Epidermal melanocyte (primary cell): ENCODE results near the gene CFAP68.

Experiments used
- DNase-seq: peaks from one replicate; pipeline ENCODE4 v3.0.0; 2011; ENCODE audit warnings: low spot score; ENCODE audit not compliant: insufficient read length

The CFAP68 gene, protein sequence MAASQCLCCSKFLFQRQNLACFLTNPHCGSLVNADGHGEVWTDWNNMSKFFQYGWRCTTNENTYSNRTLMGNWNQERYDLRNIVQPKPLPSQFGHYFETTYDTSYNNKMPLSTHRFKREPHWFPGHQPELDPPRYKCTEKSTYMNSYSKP

DNA sequence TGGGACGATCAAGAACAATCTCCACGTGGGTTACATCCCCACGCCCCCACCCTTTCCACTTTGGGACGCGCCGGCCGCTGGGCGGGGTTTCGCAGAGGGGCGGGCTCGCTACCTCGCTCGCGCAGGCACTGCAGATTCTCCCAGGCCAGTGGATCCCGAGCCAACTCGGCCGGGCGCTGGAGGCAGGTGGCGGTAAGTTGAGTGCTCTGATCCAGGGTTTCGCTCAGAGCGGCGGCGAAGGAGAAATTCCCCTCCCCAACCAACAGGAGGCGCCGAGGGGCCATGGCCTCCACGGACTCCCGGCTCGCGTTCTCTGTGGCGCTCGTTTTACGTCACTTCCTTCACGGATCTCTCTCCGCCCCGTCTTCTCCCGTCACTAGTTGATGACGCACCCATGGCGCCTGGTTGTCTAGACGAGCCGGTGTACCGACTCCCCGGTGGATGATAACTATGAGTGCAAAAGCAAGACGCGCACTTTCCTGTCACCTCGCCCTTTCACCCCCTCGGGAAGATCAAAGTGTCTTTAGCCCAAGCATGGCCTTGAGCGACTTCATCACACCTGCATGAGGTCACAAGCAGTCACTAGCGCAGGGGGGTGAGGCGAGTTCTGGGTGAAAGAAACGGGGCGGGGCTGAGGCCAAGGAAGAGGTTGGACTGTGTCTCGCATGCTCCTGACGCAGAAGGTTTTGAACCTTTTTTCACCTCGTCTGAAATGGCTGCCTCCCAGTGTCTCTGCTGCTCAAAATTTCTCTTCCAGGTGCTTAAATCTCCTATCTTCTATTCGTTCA lies at the start of gene CFAP68, which contains the start of gene FDXACB1:
CFAP68 (plus strand) TSS at position 693 of the 788 bp plus-strand sequence; CDS start at position 713, 20 bp downstream.
FDXACB1 (minus strand) TSS at position 317 of the 788 bp plus-strand sequence; CDS start at position 284, 33 bp downstream.
- DNase-seq, result peak; percentile 92

DNA sequence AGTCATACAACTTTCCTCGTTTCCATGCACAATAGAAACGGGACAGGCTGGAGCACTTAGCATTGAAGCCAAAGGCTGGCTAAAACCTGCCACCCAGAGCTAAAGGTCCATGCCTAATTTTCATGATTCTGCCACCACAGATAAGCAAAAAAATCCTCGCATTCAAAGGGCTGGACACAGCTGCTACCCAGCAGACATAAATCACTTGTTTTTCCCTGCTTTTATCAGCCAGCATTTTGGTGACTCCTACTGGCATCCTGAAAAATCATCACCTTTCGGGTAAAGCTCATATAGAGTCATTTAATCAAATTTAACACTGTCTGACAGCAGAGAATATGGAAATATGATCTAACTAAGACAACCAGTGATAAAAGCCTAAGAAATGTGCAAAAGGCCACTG lies 45.8 kb upstream of the CFAP68 start:
- DNase-seq, result no peak

DNA sequence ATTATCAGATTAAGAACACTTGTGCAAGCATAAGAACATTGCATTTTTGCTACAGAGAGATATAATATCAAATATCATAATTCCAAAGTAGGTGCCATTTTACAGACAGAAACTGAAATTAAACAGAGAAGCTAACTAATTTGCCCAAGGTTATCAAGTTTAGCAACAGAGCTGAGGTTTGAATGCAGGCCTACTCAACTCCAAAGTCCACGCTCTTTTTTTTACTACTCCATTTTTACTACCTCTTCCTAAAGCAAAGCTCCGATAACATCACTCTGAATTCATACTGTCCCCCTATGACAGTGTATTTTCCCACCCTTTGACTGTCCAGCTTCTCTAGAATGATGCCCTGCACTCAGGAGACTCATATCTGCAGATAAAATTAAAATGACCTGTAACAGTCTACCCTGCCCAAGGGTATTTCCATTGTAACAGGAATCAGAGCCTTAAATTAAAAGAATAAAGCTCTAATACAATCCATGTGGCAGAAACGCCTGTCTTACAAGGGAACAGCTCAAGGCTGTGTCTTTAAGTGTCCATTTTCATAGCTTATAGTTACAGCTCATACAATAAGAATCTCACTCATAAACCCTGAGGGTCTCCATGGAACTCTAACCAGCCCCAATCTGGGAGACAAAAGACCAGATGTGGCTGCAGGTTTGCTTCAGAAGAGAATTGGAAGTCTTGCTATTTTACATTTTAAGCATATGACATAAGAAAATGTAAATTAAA lies 44.7 kb upstream of the CFAP68 start:
- DNase-seq, result no peak

DNA sequence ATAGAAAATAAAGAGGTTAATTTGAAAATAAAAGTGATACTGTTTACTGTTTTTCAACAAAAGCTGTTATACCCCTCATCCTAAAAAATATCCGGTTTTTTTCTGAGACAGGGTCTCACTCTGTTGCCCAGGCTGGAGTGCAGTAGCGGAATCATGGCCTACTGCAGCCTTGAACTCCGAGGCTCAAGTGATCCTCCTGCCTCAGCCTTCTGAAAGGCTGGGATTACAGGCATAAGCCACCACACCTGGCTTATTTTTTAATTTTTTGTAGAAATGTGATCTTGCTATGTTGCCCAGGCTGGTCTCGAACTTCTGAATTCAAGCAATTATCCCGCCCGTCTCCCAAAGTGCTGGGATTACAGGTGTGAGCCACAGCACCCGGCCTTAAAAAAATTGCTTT lies 43.7 kb upstream of the CFAP68 start:
- no peak for DNase-seq

DNA sequence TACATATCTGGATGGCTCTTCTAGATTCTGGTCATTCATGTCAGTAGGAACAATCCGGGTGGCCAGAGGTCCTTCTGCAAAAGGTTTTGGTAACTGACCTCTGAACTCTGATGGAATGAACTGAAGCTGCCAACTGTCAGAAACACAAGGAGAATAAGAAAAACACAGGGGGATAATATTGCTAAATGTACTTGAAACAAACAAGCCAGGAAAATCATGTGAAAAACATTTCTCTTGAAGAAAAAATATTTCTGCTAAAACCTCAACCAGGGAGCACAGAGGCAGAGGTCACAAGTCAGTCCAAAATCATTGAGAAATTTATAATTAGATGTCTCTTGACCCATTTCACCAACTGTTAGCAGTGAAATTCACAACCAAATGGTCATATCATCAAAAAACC lies 43.2 kb upstream of the CFAP68 start:
- DNase-seq, result no peak

DNA sequence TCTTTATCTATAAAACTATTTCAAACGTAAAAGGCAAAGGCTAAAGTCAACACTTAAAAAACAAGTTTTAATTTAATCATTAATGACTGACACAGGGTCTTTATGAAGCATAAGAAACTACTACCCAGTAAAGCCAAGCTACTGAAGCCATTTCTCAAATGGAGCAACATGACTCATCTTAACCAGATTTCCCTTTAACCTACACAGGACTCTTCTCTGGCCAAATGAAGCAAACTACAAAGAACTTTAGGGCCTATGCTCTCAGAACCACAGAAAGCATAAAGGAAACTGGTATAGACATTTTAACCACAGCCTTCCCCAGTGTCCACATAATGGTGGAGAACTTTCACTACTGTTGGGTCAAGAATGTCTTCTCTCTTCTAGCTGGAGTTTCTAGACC lies 42.6 kb upstream of the CFAP68 start:
- no peak for DNase-seq

DNA sequence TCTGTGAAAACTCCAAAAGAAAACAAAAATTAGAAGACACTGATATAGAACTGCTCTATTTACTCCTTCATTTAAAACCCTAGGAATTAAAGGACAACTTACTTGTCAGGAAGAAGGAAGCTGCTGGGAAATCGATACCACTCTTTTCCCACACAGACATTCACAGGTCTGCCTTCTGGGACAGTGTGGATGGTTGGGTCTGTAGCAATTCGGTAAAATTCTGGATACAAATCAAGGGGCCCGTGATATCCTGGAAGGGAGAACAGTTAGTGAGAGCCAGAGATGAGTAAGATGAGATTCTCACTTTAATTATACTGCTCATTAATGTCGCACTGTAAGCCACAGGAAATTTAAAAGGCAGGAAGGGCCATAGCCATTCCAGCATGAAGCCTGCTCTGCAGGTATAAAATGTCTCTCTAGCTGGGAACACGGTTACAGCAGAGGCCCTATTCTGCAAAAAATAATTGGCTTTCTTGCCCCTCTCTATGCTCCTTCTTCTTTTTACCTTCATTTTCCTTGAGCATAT lies 41.9 kb upstream of the CFAP68 start:
- no peak for DNase-seq

DNA sequence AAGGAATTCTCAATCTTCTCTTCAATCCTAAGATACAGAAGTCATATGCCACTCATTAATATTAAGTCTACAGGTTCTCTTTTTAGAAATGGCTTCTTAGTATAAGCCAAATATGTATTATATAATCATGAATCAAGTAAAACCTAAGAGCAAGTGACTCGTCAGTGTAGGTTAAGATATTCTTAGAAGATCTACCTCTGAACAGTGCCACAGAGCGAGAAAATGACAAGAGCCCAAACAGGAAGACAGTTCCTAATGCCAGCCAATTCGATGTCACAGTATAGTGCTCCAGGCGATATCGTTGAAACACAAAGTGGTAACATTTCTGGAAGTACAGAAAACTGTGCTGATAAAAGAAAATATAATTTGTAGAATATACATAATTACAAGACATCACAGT lies 41.3 kb upstream of the CFAP68 start:
- no peak for DNase-seq

DNA sequence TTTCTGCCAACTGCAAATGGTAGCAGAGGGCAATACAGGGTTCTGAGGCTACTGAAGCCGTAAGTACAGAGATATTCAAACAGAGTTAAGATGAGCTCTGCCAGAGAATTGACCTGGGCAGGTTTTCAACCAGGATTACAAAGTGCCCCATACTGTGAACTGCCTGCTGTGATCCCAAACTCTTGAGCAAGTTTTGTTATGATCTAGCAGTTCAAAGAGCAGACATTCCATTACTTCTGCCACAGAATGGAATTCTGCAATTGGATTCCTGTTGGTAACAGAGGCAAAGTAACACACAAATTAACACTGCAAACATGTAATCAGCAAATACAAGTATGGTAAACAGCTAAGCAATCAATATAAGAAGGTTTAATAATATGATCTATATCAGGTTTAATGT lies 39.2 kb upstream of the CFAP68 start:
- no peak for DNase-seq

DNA sequence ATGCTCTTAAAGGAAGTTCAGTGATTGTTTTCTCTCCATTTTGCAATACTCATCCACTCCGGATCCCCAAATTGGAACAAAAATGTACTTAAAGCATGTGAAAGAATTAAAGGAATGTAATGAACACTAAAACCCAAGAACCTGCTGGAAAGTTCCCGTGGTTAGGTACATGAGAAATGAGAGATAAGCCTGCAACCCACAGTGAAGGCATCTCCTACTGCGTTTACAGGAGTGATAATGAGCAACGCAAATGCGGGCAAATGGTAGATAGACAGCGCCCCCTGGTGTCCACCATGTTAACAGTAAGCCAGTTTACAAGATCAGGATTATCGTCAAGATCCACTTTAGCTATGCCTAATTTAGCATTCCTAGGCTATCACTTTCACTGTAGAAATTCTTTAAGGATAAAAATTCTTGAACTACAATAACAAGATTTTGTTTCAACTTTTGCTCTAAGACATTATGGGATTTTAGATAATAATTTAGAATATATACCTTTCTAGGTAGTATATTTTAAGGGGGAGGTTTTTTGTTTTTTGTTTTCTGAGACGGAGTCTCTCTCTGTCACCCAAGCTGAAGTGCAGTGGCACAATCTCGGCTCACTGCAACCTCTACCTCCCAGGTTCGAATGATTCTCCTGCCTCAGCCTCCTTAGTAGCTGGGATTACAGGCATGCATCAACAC lies 37.8 kb upstream of the CFAP68 start:
- DNase-seq, result peak; percentile 73

DNA sequence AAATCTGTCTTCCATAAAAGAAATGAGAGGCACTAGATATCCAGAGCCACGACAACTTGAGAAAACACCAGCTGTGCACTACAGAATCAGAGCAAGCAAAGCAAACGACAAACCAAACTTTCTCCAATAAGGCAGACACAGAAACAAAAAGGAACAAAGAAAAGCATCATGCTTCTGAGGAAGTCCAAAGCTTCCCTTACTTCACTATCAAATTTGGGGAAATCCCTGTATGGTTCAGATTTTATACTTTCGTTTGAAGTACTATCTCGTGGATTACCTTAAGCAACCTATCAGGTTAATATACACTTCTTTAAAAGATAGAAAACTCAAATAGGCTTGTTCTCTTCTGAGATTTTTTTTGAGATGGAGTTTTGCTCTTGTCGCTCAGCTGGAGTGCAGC lies 35.7 kb upstream of the CFAP68 start:
- no peak for DNase-seq

DNA sequence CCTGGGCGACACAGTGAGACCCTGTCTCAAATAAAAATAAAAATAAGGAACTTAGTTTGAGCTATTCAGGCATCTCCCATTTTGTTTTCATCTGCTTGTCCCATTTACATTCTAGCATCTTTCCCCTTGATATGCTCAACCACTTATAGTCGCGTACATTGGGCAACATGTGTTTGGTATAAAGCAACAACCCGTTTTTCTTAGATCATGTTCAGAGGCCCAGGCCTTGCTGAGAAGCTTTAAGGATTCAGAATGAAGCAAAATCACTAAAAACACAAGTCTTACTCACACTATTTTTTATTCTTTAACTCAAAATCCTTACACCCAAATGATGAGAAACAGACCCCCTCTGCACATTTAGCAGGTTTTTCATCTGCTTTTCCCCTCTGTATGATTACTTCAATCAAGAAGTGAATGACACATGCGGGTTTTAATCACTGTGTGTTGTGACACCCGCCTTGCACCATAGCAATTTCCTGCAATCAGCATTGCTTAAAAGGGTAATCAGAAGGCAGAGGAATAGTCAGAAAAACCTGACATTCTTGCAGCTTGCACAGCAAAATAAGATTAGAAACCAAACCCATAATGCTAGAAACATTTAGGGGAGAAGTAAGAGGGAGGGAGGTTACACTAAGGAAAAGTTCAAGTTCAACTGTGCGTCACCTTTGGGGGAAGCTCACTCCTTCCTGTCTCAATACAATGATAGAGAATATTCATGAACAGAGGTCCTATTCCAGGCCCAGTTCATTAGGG lies 33.9 kb upstream of the CFAP68 start:
- DNase-seq, result no peak

DNA sequence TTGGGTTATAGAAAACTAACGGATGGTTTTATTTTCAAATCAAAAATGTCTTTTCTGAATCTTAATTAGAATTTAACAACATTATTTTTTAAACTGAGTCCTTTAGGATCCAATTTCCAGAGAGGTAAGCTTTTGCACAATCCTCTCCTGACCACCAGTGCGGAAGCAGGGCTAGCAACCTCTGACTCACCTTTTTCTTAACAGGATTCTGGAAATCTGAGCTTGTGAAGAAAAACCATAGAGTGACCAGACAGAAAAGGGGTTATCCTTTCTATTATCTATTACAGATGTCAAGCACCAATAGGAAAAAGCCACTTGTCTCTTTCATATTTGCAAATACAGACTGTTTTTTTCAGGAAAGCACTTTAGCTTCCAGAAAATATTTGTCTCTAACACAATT lies 33.3 kb upstream of the CFAP68 start:
- DNase-seq, result no peak

DNA sequence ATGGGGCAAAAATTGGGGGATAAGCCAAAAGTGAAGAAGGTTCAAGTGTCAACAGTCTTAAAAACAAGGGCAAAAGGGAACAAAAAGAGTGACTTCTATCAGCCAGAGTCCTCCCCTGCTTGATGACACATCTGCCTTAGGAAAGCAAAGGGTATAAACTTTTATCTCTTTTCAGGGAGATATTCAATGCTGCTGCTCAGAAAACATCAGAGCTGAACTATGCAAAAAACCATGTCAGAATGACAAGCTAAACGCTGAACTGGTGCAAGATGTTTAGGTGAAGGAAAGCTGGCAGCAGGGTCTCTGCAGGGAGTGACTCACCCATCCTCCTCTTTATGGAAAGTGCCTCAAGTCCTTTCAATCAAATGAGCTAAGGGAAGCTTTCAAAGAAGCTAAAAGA lies 32.7 kb upstream of the CFAP68 start:
- DNase-seq, result no peak

DNA sequence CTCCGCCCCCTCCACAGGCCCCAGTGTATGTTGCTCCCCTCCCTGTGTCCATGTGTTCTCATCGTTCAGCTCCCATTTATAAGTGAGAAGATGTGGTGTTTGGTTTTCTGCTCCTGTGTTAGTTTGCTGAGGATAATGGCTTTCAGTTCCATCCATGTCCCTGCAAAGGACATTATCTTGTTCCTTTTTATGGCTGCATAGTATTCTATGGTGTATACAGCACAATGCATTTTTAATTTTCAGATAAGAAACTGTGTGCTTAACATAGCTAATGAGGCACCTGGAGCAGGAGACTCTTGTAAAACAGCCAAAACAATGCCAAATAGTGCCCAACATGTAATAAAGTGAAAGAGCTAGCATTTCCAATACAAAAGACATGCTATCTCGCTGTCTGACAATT lies 29.7 kb upstream of the CFAP68 start:
- no peak for DNase-seq

DNA sequence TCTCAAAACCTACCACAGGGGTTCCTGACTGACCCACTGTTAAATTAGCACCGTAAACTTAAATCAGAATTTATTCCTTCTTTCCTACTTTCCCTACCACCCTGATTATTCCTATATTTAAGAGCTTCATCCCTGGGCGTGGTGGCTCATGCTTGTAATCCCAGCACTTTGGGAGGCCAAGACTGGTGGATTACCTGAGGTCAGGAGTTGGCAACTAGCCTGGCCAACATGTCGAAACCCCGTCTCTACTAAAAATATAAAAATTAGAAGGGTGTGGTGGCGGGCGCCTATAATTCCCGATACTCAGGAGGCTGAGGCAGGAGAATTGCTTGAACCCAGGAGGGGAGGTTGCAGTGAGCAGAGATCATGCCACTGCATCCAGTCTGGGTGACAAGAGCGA lies 28.3 kb upstream of the CFAP68 start:
- DNase-seq, result no peak

DNA sequence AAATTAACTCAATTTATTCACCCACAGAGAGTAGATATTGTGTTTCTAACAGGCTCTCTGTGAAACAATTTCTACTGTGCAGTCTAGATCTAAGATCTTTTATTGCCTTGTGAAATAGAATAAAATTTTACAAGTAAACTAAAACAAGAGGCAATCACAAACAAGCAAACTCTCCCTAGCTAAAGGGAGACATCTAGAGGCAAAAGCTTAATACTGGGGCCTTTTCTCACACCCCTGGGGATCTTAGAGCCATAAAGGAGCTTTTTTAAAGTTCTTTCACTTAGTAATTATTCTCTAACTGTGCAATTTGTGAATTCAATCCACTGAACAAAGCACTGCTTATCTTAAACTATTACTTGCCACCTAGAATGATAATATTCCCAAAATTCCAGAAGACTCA lies 27.7 kb upstream of the CFAP68 start:
- no peak for DNase-seq

DNA sequence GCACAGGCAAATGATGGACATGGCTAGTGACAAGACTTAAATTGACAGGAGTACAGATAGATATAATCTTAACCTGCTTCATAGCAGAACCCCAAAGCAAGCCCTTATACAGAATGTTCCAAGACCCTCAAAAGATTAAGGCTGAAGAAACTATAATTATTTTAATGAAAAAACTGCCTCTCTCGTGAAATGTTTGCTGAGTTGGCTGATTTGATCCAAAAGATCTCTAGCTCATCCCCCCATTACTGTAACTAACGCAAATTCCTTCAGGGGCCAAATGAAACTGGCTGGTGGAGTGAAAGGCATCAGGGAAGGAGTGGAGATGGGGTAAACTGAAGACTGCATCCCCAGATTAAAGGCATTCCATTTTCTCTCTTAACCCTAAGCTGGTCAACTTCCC lies 27.2 kb upstream of the CFAP68 start:
- no peak for DNase-seq

DNA sequence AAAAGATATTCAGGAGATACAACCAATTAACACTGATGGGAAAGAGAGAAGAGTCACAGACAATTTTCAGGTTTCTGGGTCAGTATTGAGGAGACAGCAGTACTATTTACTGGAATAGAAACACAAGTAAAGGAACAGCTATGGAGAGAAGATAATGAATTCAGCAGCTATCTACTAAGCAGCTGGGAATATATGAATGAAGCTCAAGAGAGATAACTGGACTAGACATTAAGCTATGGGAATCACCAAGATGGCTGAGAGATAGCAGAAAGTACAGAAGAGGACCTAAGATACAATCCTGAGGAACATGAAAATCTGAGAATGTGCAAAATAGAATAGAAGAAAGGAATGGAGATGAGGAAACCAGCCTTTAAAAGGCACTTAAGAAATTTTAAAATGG lies 23.8 kb upstream of the CFAP68 start:
- DNase-seq, result no peak

DNA sequence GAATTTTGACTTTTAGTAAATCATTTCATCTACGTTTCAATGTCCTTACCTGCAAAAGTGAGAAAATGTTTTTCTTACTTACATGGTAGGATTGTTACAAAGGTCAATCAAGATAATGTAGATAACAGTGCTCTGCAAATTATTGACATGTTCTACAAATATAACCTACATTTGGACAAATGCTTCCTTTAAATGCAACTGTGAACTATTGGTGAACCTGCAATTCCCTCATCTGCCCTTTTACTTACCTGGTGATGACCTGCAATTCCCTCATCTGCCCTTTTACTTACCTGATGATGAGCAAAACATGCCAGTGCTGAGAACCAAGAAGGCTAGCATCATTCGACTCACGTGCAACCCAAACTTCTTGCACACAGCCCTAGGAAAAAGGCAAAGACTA lies 19.1 kb upstream of the CFAP68 start:
- no peak for DNase-seq

DNA sequence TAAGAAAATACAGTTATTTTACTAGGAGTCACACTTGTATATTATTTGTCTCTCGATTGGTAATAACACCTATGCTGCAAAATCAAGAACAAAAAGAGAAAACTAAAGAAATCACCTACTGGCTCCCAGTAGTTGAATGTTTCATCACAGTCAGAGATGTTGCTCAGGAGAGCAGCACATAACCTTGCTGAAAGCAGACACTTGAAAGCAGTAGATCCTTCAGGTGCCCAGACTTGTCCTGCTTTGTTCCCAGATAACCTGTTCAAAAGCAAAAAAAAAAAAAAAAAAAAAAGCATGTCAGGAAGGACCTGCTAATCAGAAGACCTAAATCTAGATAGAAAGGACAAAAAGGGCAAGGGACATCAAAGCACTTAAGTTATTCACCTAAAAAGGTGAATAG lies 9.2 kb upstream of the CFAP68 start:
- no peak for DNase-seq
